NCI-H2081 treated with DMSO at 0.1 percent for 48 hours (cell line): ENCODE data around the gene VWA2.

Source experiments
- DNase-seq: peaks from one replicate; lab custom pipeline; 2025; lab: John Stamatoyannopoulos, UW

Gene VWA2

DNA sequence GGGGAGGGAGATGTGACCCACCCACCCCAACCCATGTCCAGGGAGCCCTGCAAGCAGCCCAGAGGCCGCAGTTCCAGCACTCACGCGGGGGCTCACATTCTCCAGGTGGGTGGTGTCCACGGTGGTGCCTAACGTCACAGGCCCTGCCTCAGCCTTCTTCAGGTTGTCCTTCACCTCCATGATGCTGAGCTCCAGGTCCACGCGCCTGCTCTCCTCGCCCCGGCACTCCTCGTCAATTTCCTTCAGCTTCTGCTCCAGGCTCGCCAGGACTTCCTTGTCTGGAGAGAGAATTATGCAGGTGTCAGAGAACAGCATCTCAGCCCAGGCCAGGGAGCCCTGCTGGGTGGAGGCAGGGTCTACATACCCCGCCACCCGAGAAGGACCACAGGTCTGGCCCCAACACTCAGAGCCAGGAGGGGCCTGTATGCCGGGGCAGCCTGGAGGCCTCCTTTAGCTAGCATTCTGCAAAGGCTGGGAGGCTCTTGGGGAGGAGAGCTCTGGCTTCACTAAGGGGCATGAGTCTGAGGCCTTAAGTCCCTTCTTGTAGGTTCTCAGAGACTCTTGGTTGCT is 58.2 kb downstream of the VWA2 start:
- no peak for DNase-seq

- DNase-seq: no peak
Observed at GRCh38 chr10:114300036-114300645, 61.1 kb downstream of the VWA2 start.

DNA sequence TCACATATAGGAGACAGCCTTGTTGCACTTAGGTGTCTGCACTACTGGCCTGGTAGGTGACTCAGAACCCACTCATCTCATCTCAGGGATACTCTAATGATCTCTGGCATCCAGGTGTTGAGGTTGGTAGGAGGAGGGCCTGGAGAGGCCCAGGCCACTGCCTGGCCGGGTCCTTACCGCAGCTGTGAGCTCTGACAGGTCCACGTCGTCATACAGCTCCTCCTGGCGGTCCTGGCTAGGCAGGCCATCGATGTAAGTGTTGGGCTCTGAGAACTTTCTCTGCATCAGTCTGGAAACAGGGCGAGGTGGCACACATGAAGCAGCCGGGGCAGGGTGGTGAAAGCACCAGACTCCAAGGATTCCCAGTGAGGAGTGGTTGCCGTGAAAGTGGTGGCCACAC is 62.1 kb downstream of the VWA2 start:
- no peak for DNase-seq

- DNase-seq: no peak
Observed at GRCh38 chr10:114301951-114302710, 63.1 kb downstream of the VWA2 start.

DNA sequence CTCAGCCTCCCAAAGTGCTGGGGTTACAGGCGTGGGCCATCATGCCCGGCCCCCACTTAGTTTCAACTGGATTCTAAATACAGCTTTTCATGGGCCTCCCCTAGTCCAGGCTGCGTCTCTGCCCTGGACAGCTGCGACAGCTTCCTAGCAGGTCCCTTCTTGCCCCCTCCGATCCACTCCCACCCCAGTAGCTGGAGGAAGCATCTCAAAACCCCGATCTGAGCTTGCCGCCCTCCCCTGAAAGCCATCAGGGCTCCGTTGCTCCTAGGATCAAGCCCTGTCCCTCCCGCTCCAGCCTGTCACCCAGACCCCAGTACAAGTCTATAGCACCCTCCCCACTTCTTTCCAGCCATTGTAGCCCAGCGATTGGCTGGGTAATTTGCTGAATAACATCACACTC is 64.5 kb downstream of the VWA2 start:
- no peak for DNase-seq

- DNase-seq: peak; percentile 15
Observed at GRCh38 chr10:114304017-114304570, 65.0 kb downstream of the VWA2 start.

GRCh38 chr10:114304571-114305421 is 65.7 kb downstream of the VWA2 start:
- no peak for DNase-seq

DNA sequence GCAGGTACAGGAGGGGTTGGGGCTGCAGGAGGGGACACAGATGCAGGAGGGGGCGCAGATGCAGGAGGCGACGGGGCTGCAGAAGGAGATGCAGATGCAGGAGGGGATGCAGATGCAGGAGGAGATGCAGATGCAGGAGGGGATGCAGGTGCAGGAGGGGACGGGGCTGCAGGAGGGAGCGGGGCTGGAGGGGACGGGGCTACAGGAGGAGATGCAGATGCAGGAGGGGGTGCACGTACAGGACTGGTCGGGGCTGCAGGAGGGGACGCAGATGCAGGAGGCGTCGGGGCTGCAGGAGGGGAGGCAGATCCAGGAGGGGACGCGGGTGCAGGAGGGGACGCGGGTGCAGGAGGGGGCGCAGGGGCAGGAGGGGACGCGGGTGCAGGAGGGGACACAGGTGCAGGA is 66.5 kb downstream of the VWA2 start:
- no peak for DNase-seq

- no peak for DNase-seq
Observed at GRCh38 chr10:114306116-114306973, 67.3 kb downstream of the VWA2 start.

GRCh38 chr10:114307731-114308130 is 68.7 kb downstream of the VWA2 start:
- no peak for DNase-seq

GRCh38 chr10:114308531-114309363 is 69.7 kb downstream of the VWA2 start:
- no peak for DNase-seq

DNA sequence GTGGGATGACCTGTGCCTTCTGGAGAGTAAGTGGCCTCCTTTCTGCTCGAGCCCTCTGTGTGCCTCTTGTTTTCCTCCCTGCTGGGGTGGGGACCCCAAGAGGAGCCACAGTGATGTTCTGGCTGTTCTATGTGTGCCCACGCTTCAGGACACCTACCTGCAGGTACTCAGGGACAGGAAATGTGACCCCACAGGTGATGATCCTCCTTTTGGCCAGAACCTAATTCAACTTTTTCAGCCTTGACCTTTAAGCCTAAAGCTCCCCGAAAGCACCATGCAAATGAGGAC is 70.3 kb downstream of the VWA2 start:
- no peak for DNase-seq

DNA sequence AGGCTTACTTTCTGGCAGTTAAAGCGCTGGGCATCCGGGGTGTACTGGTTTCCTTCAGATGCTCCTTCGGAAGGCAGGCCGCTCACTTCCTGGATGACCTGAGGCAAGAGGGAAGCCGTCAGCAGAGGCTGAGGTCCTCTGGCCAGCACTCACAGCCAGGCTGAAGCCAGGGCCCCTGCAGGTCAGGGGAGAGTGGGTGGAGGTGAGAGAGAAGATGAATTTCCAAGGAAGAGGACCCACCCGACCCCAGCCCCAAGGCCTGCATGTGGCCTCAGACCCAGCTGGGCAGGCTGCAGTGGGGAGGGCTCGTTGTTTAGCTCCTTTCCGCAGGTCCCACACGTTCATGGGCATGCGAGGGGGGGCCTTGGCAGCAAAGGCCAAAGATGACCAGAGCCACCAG is 71.3 kb downstream of the VWA2 start:
- no peak for DNase-seq

DNA sequence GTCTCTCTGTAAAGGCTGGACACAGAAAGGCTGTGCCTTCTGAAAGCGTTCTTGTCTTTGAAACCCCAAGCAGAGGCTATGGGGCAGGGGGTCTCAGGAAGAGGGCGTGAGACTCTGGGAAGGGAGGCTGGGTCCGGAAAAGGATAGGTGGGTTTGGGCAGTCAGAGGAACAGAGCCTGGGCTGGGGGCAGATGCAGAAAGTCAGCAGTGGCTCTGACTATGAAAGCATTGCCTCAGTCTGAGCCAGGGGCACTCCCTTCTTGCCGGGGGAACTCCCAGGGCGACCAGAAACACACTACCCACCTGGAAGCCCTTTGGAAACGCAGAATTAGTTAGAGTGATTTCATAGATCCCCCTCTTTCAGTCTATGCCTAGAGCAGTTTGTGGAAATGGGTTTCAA is 72.0 kb downstream of the VWA2 start:
- DNase-seq: no peak

DNA sequence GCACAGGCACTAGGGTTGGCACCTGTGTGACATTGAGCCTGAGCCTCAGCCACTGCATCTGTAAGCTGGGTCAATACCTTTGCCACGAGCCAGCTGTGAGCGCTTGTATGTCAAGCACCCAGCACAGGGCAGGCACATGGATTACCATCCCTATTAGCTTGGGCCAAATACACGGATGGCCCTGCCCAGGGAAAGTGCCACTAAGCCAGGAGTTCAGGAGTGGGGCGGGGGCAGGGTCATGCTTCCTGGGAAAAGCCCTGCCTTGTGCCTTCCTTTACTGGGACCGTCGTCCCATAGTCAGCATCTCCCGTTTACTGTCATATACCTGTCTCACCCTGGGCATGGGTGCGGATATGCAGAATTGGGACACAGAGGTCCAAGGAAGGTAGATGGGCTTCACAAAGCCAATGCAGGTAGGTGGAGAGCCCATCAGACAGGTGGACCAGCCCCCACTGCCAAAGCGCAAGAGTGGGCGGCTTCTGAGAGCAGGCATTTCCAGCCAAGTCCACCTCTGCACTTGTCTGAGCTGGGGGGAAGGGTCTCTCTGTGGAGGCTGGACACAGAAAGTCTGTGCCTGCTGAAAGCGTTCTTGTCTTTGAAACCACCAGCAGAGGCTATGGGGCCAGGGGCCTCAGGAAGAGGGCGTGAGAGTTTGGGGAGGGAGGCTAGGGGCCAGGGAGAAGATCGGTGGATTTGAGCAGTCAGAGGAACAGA is 72.6 kb downstream of the VWA2 start:
- no peak for DNase-seq

DNA sequence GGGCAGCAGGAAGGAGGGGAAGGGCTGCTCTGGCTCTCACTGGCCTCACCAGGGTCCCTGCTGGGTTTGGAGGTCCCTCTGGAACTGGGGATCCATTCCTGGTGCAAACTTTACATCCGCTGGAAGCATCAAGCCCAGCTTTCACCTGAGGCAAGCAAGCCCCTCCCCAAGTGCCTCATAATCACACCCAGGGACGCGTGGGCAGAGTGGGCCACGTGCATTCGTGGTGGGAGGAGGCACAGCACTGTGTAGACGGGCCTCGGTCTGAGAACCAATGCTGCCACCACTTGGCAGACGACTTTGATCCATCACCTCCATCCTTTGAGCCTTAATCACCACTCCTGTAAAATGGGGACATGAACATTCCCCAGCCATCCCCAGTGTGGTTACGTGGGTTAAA is 74.1 kb downstream of the VWA2 start:
- DNase-seq: no peak

DNA sequence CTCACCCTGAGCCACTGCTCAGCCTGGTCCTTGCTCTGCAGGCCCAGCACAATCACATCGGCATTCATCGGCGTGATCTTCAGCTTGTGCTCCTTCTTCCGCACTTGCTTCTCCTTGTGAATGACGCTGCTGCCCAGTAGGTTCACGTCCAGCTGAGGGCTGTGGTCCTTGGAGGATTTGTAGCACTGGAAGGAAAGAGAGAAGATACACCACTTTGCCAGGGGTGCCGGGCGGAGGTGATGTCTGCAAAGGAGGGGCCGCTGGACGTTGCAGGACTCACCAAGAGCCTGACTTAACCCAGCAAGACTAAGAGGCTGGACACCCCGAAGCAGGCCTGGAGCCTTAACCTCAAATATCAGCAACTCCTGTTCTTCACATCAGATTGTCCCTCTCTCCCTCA is 74.8 kb downstream of the VWA2 start:
- no peak for DNase-seq

- DNase-seq: no peak
Observed at GRCh38 chr10:114315566-114316420, 76.7 kb downstream of the VWA2 start.

GRCh38 chr10:114316744-114317143 is 77.7 kb downstream of the VWA2 start:
- no peak for DNase-seq
